Cardiac muscle cell (in vitro differentiated cells and primary cell): ENCODE results near the gene ABHD4. TPM values are rescaled to one million over a fixed set of nuclear protein-coding genes. Genes with fewer than 3 reads are reported as not detected.

Source experiments
- DNase-seq, 2 donors: peaks; one replicate each; pipeline versions ENCODE4 v3.0.0 to v3.0.0-alpha.2; 2010 to 2017; ENCODE audit warnings: low read depth in 1 of 2, low spot score in 1 of 2
- H3K27ac ChIP-seq: fragments of 200-600 bp; sonication (generic); 2 replicates; pipeline ENCODE4 v1.5.1; 2016
- H3K27me3 ChIP-seq: fragments of 200-600 bp; sonication (generic); 2 replicates; pipeline ENCODE4 v1.6.0; 2016; ENCODE audit warnings: control low read depth
- H3K36me3 ChIP-seq: fragments of 200-600 bp; sonication (generic); 2 replicates; pipeline ENCODE4 v1.5.1; 2016; ENCODE audit warnings: control low read depth
- H3K4me1 ChIP-seq: fragments of 200-600 bp; sonication (generic); 2 replicates; pipeline ENCODE4 v1.8.1; 2017; ENCODE audit warnings: low read depth, mild to moderate bottlenecking, mixed run types
- H3K4me3 ChIP-seq: fragments of 200-600 bp; sonication (generic); 2 replicates; pipeline ENCODE4 v1.5.1; 2016; ENCODE audit warnings: mild to moderate bottlenecking
- H3K9me3 ChIP-seq: fragments of 200-600 bp; sonication (generic); 2 replicates; pipeline ENCODE4 v1.5.1; 2017; ENCODE audit warnings: low read depth, mild to moderate bottlenecking, control low read depth
- polyA plus RNA-seq: library from polyadenylated mRNA; unstranded; fragments of >200 nt; fragmentation: Nextera tagmentation; extraction: Ambion mirVana; gene quantifications from 2 replicates; pipeline ENCODE4 v1.2.1, GENCODE V29; 2016
- total RNA-seq: library from RNA; depleted of rRNA; stranded (reverse); fragments of >200 nt; gene quantifications from 2 replicates; pipeline ENCODE4 v1.2.3, GENCODE V29; 2016
- TF ChIP-seq, protein P1 (sequence below): IDR thresholded peaks from 2 replicates; pipeline ENCODE4 v1.5.1; 2012; ENCODE audit warnings: low read depth, mild to moderate bottlenecking, low read length

Gene ABHD4
- total and polyA plus RNA-seq, 2 experiments from 2014 or later = 33.4 to 43.5 TPM

DNA sequence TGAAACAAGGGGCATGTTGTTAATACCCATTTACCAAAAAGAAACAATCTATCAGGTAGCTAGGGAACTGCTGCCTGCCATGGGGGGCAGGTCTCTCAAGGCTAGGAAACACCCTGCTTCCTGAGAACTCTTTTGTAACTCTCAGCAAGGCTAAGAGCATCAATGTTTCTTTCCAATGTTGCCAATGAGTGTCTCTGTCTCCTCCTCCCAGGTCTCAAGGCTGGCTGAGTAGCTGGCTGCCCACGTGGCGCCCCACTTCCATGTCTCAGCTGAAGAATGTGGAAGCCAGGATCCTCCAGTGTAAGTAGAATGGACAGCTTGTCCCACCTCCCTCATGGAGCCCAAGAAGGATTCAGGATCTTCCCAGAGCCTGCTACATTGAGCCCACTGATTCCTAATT is 3.4 kb downstream of the ABHD4 start:
- Histone ChIP-seq H3K36me3 (peaks cover 38% of the 10 kb centered on the region), H3K9me3 (no peaks in the 10 kb centered on the region), H3K4me3 (no peak overlapping the region), H3K27ac (no peak overlapping the region), H3K27me3 (no peaks in the 10 kb centered on the region), H3K4me1 (peaks cover 8% of the 10 kb centered on the region)
- TF ChIP-seq, protein P1, sequence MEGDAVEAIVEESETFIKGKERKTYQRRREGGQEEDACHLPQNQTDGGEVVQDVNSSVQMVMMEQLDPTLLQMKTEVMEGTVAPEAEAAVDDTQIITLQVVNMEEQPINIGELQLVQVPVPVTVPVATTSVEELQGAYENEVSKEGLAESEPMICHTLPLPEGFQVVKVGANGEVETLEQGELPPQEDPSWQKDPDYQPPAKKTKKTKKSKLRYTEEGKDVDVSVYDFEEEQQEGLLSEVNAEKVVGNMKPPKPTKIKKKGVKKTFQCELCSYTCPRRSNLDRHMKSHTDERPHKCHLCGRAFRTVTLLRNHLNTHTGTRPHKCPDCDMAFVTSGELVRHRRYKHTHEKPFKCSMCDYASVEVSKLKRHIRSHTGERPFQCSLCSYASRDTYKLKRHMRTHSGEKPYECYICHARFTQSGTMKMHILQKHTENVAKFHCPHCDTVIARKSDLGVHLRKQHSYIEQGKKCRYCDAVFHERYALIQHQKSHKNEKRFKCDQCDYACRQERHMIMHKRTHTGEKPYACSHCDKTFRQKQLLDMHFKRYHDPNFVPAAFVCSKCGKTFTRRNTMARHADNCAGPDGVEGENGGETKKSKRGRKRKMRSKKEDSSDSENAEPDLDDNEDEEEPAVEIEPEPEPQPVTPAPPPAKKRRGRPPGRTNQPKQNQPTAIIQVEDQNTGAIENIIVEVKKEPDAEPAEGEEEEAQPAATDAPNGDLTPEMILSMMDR = no peak
- DNase-seq = no peak

DNA sequence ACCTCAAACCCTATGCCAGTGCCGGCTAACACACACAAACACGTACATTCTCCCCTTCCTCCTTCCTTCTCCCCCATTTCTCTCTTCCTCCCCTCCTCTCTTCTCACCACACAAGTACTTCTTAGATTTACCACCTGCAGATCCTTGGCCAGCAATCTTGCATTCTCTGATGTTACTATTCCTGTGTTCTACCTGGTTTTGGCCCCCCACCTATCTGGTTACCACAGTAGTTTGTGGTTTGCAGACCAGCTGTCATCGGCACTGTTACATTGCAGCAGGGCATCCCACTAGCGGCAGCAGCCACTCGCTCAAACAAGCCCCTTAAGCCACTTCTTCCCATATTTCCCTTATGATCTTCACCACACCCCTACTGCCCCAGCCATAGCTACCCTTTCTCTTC is 3.9 kb downstream of the ABHD4 start:
- TF ChIP-seq, protein P1 = no peak
- peaks cover 44% of the 10 kb centered on the region for H3K36me3 ChIP-seq
- H3K27ac ChIP-seq = no peak overlapping the region
- no peak for DNase-seq
- H3K9me3 ChIP-seq = no peaks in the 10 kb centered on the region
- no peaks in the 10 kb centered on the region for H3K27me3 ChIP-seq
- H3K4me1 ChIP-seq = peaks cover 8% of the 10 kb centered on the region
- H3K4me3 ChIP-seq = no peak overlapping the region

DNA sequence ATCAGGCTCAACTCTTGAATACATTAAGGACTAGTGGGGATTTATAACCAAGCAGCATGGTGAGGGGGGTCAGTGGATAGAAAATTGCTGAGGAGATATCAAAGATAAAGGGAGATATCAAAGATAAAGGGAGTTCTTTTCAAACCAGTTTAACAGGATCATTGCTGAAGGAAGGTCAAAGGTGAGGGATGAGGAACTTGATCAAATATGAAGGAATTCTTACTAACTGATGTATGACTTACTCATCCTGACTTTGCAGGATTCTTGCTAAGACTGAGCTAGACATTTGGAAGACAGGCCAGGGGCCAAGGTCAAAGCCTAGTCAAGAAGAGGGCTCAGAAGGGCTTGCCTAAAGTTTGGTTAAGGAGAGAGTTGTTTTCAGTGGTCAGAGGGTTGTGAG is 4.8 kb downstream of the ABHD4 start:
- peaks cover 8% of the 10 kb centered on the region for H3K4me1 ChIP-seq
- no peak for DNase-seq
- no peaks in the 10 kb centered on the region for H3K27me3 ChIP-seq
- H3K9me3 ChIP-seq = no peaks in the 10 kb centered on the region
- TF ChIP-seq, protein P1 = no peak
- H3K27ac ChIP-seq = no peak overlapping the region
- H3K36me3 ChIP-seq = peaks cover 52% of the 10 kb centered on the region
- no peak overlapping the region for H3K4me3 ChIP-seq

DNA sequence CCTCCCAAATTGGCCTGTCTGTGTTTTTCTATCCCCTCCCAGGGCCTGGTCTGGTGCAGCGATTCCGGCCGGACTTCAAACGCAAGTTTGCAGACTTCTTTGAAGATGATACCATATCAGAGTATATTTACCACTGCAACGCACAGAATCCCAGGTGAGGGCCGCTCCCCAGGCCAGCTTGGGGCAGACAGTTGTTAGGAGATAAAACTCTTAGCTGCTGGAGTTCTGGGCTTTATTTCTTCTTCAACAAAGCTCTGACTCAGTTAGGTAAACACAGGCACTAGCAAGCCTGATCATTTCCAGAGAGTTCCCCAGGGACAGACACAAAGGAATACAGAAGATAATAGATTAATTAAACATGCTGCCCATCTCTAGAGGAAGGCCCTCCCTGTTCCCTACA is 8.3 kb downstream of the ABHD4 start:
- H3K9me3 ChIP-seq = no peaks in the 10 kb centered on the region
- H3K27ac ChIP-seq = no peak overlapping the region
- H3K4me3 ChIP-seq = no peak overlapping the region
- H3K36me3 ChIP-seq = peaks cover 73% of the 10 kb centered on the region
- H3K4me1 ChIP-seq = no peaks in the 10 kb centered on the region
- H3K27me3 ChIP-seq = no peaks in the 10 kb centered on the region
- TF ChIP-seq, protein P1 = no peak
- no peak for DNase-seq

DNA sequence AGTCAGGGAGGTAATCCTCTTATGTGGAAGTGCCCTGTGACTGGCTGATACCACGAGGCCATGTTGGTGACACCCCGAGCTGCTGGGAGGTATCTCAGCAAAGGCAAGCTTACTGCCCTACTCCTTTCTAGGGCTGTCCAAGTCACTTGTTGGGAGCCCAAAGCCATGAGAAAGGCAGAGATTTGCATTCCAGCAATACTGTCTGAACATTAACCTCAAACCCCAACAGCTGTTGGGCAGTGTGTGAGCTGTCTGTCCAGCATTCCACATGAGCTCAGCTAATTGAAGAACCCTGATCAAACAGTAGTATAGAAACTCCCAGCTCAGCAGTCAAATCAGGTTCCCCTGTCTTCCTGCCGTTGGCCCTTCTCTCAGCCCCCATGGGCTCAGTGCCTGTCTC is 9.2 kb downstream of the ABHD4 start:
- Histone ChIP-seq H3K9me3 (no peaks in the 10 kb centered on the region), H3K27ac (no peak overlapping the region), H3K36me3 (peaks cover 69% of the 10 kb centered on the region), H3K4me3 (no peak overlapping the region), H3K27me3 (no peaks in the 10 kb centered on the region), H3K4me1 (no peaks in the 10 kb centered on the region)
- TF ChIP-seq, protein P1 = no peak
- no peak for DNase-seq

DNA sequence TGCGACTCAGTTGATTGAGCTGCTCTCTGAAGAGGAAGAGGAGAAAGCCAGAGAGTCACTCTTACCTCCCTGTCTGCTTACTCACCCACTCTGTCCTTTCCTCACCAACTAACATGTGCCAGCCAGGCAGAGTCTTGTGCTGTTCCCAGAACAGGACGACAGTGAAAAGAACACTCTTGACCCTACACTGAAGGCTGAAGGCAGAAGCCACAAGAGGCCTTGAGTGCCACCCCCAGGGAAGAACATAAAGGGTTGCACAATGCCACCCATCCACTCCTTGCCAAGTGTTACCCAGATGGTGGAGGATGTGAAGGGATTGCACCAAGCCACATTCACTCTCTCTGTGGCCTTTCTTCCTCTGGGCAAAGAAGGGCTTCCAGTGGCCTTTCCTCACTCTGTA is 12.8 kb downstream of the ABHD4 start:
- no peaks in the 10 kb centered on the region for H3K9me3 ChIP-seq
- H3K4me1 ChIP-seq = peaks cover 9% of the 10 kb centered on the region
- no peak overlapping the region for H3K4me3 ChIP-seq
- no peak for DNase-seq
- H3K36me3 ChIP-seq = peaks cover 40% of the 10 kb centered on the region
- no peaks in the 10 kb centered on the region for H3K27me3 ChIP-seq
- no peak overlapping the region for H3K27ac ChIP-seq
- TF ChIP-seq, protein P1 = no peak
